ENCODE data around the gene BCR. TPM values are rescaled to one million over a fixed set of nuclear protein-coding genes. Genes with fewer than 3 reads are reported as not detected.

The BCR gene
- total and polyA plus RNA-seq, 2 of the 4 experiments (the other 2 are of a cell fraction): 28.9 to 44.6 TPM

DNA sequence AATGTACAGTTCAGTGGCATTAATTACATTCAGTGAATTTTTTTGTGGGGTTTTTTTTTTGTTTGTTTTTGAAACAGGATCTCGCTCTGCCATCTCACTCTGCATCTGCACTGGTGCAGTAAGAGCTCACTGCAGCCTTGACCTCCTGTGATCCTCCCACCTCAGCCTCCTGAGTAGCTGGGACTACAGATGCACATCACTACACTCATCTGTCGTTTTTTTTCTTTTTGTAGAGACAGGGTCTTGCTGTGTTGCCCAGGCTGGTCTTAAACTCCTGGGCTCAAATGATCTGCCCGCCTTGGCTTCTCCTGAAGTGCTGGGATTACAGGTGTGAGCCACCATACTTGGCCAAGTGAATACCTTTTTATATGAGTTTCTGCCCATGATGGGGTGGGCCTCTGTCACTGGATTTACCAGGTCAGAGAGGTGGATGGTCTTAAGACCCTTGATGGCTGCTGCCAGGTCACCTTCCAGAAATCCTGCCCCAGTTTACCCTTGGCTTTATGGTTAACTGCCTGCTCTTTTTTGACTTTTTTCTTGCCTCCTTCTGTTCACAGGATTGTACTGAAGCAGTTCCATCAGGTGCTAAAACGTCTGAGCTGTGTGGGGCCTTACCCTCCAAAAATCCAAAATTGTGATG is 22.6 kb downstream of the BCR start:
- Histone ChIP-seq H3K14ac (replicated peaks; ENCODE audit: low read depth, low read length) (no peak overlapping the region), H3K23ac (ENCODE audit: low read depth, low read length) (no peak overlapping the region), H3K27me3 (ENCODE audit: control insufficient read depth, insufficient read depth, low read length) (no peaks in the 10 kb centered on the region), H3K4ac (ENCODE audit: low read depth, low read length) (no peak overlapping the region), H3K9me3 (ENCODE audit: control insufficient read depth, insufficient read depth, low read length) (no peaks in the 10 kb centered on the region), H2BK5ac (ENCODE audit: low read depth, low read length, poor library complexity, severe bottlenecking) (no peak overlapping the region), H2AK5ac (ENCODE audit: low read depth, low read length) (no peak overlapping the region), H2BK120ac (ENCODE audit: low read depth, low read length) (no peak overlapping the region), H2BK20ac (ENCODE audit: low read depth, low read length) (no peak overlapping the region), H3K4me2 (ENCODE audit: low read depth, low read length) (no peak overlapping the region), H3K27ac (ENCODE audit: insufficient read depth, low read length) (no peak overlapping the region), H3K4me1 (ENCODE audit: control insufficient read depth, insufficient read depth, low read length) (peaks cover 7% of the 10 kb centered on the region), H4K20me1 (ENCODE audit: insufficient read depth, low read length) (peaks cover 59% of the 10 kb centered on the region), H3K79me1 (ENCODE audit: low read depth in 1 of 2, low read length in 2 of 2) (peaks cover 18 to 76% of the 10 kb centered on the region in 2 experiments), H2AK9ac (replicated peaks; ENCODE audit: low read depth, low read length, poor library complexity) (peak overlapping the region; percentile 24), H2BK15ac (ENCODE audit: low read depth, low read length) (no peak overlapping the region), H4K8ac (ENCODE audit: low read depth in 2 of 2, low read length in 2 of 2) (no peak overlapping the region), H3K56ac (ENCODE audit: extremely low read depth, insufficient read depth, low read length) (no peak overlapping the region), H3K9me1 (ENCODE audit: insufficient read depth, low read length) (peaks cover 29% of the 10 kb centered on the region), H4K91ac (ENCODE audit: insufficient read depth, low read depth, low read length) (no peak overlapping the region), H3K9ac (ENCODE audit: low read depth, low read length) (no peak overlapping the region), H3K18ac (ENCODE audit: low read depth, low read length) (no peak overlapping the region), H2AFZ (replicated peaks; ENCODE audit: low read length, poor library complexity) (no peak overlapping the region), H3K4me3 (ENCODE audit: insufficient read depth, low read depth, low read length) (no peak overlapping the region), H3K36me3 (ENCODE audit: control insufficient read depth, insufficient read depth, low read length) (peaks cover 4% of the 10 kb centered on the region), H4K5ac (ENCODE audit: low read depth, low read length) (no peak overlapping the region)
- no peak for DNase-seq
- TF ChIP-seq NFE2L2 (IDR thresholded peaks at IDR 0.05; ENCODE audit: low read depth, low read length): no peak
- TF ChIP-seq CEBPB (IDR thresholded peaks at IDR 0.05; ENCODE audit: low read depth, low read length): no peak
- TF ChIP-seq RFX5 (IDR thresholded peaks at IDR 0.05; ENCODE audit: low read depth, low read length): no peak
- TF ChIP-seq, protein P1, sequence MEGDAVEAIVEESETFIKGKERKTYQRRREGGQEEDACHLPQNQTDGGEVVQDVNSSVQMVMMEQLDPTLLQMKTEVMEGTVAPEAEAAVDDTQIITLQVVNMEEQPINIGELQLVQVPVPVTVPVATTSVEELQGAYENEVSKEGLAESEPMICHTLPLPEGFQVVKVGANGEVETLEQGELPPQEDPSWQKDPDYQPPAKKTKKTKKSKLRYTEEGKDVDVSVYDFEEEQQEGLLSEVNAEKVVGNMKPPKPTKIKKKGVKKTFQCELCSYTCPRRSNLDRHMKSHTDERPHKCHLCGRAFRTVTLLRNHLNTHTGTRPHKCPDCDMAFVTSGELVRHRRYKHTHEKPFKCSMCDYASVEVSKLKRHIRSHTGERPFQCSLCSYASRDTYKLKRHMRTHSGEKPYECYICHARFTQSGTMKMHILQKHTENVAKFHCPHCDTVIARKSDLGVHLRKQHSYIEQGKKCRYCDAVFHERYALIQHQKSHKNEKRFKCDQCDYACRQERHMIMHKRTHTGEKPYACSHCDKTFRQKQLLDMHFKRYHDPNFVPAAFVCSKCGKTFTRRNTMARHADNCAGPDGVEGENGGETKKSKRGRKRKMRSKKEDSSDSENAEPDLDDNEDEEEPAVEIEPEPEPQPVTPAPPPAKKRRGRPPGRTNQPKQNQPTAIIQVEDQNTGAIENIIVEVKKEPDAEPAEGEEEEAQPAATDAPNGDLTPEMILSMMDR (conservative IDR thresholded peaks at IDR 0.05; ENCODE audit: low read depth, low read length): no peak
- TF ChIP-seq MAFK (IDR thresholded peaks at IDR 0.05; ENCODE audit: low read depth, low read length): no peak
- TF ChIP-seq SMC3 (IDR thresholded peaks at IDR 0.05; ENCODE audit: low read depth, low read length): no peak
- no peak for TF ChIP-seq FOS (IDR thresholded peaks at IDR 0.05; ENCODE audit: low read depth, low read length)
- TF ChIP-seq MXI1 (IDR thresholded peaks at IDR 0.05; ENCODE audit: borderline replicate concordance, low read depth, low read length): no peak
- no peak for TF ChIP-seq CHD1 (IDR thresholded peaks at IDR 0.05; ENCODE audit: low read depth, low read length)
- no peak for TF ChIP-seq POLR2A (IDR thresholded peaks at IDR 0.05; ENCODE audit: low read depth, low read length)
- intact Hi-C loops (cut with micrococcal nuclease): no loop called here
- POLR2A ChIA-PET (ENCODE audit: unreplicated experiment): no interaction called here
- in situ Hi-C loops (cut with MboI; ENCODE audit: low sequenced_read_pairs): no loop called here
- CTCF ChIA-PET: interaction anchor here (0.5 to 0.7 kb wide), 2 partner anchors 11 to 28 kb away, joined by 3 to 7 read pairs; no protein-coding TSS in a partner anchor
- no peak for ATAC-seq (ENCODE audit: low read depth)
- WGBS, 2 experiments (ENCODE audit: extremely low coverage in 2 of 2, insufficient read length in 1 of 2): no CpG with 5 or more reads among the region's 4 CpGs
- dilution Hi-C loops (cut with HindIII; ENCODE audit: low sequenced_read_pairs, unreplicated experiment): no loop called here
- no TSS peak for BruUV-seq (replicated peaks)

Data from IMR-90 (cell line).